GM18870 (cell line): Measurements from ENCODE around the gene BOLA3.
"Not testable (repeated sequence)": the region's sequence is repeated elsewhere in the genome, so short reads cannot be mapped to it uniquely, and the experiment has no call there.

Experiments used
- ATAC-seq: cut with Tn5 transposase; IDR thresholded peaks from one replicate; pipeline ENCODE4 v1.9.1; 2021; ENCODE audit warnings: moderate library complexity; ENCODE audit not compliant: unreplicated experiment

The BOLA3 gene

DNA sequence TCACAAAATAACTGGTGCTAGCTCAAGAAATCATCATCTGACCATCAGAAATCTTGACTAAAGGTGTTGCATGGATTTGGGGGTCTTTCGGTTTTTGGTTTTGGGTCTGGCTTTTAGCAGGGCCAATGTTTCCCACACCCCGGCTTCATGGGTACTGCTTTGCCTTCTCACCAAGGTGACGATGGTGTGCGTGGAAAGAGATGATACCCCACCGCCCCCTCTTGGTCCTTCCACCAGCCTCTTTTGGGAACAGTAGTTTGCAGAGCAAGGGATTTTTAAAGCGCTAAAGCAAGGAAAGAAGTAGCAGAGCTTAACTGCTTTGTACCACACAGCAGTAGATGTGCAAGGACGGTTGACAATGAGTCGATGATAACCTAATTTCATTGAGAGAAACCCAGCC lies 42.3 kb downstream of the BOLA3 start:
- ATAC-seq, result no peak

DNA sequence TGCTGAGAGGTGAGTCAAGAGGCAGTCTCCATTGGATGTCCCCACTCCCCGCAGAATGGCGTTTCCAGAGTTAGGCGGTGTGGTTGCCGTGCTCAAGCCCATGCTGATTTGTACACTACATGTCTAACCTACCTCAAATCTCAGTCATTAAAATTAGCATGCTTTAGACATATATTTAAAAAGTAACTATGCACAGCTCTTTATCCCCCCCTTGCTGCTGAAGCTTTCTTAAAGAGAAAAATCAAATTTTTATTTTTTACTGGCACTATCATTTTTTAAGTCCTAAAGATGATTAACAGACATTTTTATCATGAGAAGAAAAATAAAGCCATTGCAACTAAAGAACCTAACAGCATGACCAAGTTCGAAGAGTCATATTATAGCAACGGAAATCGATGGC lies 42.9 kb downstream of the BOLA3 start:
- ATAC-seq, result no peak

DNA sequence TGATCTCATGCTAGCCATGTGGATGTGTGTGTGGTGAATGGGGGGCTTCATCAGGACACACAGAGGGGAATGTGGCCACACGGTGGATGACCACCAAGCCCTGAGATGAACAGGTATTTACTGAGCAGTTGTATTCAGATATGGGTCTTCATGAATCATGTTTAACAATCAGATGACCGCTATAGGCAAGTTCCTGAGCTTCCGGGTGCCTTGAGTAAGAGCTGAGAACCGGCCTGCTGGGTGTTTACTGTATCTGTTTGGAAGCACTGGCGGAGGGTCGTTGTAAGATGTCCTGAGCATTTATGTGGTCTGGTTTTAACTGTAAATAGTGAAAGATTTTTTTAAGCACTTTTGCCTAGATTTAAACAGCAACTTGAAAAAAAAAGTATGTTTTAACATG lies 43.9 kb downstream of the BOLA3 start:
- ATAC-seq, result no peak

DNA sequence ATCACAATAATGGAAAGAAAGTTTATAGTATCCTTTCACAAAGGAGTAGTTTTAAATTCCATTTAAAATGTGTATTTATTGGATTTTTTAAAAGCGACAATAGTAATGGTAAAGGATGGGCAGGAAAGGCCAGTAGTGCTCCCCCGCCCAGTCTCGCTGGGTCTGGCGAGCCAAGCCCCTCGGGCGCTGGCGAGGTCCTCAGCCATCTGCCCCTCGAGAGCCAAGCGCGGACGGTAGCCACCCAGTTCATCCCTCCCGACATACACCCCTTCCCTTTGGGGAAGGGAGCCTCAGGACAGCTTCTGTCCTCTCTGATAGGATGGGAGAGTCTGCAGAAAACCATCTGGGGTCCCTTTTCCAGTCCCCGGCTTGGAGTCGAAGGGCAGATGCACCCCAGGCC lies 45.2 kb downstream of the BOLA3 start:
- ATAC-seq, result no peak

DNA sequence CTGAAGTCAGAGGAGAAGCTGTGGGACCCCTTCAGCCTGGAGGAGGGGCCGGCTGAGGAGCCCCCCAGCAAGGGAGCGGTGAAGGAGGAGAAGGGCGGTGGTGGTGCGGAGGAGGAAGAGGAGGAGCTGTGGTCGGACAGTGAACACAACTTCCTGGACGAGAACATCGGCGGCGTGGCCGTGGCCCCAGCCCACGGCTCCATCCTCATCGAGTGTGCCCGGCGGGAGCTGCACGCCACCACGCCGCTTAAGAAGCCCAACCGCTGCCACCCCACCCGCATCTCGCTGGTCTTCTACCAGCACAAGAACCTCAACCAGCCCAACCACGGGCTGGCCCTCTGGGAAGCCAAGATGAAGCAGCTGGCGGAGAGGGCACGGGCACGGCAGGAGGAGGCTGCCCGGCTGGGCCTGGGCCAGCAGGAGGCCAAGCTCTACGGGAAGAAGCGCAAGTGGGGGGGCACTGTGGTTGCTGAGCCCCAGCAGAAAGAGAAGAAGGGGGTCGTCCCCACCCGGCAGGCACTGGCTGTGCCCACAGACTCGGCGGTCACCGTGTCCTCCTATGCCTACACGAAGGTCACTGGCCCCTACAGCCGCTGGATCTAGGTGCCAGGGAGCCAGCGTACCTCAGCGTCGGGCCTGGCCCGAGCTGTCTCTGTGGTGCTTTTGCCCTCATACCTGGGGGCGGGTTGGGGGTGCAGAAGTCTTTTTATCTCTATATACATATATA lies 46.0 kb downstream of the BOLA3 start:
- no peak for ATAC-seq

DNA sequence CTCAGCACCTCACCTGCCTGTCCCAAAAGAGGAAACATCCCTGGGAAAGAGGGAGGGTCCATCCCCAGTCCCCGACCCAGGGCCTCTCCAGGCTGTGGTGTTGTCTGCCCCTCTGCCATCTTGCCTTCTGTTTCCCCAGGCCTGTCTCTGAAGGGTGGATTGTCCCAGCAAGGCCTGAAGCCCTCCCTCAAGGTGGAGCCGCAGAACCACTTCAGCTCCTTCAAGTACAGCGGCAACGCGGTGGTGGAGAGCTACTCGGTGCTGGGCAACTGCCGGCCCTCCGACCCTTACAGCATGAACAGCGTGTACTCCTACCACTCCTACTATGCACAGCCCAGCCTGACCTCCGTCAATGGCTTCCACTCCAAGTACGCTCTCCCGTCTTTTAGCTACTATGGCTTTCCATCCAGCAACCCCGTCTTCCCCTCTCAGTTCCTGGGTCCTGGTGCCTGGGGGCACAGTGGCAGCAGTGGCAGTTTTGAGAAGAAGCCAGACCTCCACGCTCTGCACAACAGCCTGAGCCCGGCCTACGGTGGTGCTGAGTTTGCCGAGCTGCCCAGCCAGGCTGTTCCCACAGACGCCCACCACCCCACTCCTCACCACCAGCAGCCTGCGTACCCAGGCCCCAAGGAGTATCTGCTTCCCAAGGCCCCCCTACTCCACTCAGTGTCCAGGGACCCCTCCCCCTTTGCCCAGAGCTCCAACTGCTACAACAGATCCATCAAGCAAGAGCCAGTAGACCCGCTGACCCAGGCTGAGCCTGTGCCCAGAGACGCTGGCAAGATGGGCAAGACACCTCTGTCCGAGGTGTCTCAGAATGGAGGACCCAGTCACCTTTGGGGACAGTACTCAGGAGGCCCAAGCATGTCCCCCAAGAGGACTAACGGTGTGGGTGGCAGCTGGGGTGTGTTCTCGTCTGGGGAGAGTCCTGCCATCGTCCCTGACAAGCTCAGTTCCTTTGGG lies 47.2 kb downstream of the BOLA3 start:
- no peak for ATAC-seq

DNA sequence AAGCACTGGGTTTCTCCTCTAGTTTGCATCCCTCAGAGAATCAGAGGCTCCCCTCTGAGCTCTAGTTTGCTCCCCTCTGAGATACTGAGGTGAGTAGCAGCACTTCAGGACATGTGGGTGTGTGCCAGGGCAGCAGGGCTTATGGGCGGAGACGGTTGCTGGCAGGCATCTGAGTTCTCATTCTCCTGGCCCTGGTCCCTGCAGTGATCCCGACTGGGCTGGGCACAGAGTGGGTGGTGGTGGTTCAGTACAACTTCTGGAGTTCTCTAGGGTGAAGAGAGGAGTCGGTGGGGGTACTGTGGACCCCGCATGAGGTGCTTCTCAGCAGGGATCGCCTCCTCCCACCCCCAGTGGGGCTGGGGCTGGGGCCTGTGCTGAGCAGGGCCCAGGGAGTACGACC lies 47.9 kb downstream of the BOLA3 start:
- ATAC-seq, result no peak

DNA sequence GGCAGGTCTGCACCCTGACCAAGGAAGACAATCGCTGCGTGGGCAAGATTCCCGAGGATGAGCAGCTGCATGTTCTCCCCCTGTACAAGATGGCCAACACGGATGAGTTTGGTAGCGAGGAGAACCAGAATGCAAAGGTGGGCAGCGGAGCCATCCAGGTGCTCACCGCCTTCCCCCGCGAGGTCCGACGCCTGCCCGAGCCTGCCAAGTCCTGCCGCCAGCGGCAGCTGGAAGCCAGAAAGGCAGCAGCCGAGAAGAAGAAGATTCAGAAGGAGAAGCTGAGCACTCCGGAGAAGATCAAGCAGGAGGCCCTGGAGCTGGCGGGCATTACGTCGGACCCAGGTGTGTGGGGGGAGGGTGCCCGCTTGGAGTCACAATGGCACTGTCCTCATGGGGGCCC lies 48.4 kb downstream of the BOLA3 start:
- ATAC-seq, result no peak

DNA sequence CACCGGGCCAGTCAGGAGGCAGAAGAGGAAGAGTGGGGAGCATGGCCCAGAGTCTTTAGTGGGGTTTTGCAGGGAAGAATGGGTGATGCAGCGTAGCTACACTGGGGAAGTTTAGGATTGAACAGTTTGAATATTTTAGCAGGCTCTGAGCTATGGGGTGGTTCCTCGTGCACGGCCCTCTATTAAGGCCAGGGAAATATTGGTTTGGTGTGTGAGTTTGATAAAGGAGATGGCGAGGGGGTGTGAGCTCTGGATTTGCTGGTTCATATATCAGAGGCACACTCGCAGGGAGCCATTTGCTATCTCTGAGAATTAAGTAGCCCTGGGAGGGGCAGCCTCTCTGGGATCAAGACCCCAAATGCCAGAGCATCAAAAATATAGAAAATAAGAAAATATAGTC lies 50.1 kb downstream of the BOLA3 start:
- ATAC-seq, result no peak

DNA sequence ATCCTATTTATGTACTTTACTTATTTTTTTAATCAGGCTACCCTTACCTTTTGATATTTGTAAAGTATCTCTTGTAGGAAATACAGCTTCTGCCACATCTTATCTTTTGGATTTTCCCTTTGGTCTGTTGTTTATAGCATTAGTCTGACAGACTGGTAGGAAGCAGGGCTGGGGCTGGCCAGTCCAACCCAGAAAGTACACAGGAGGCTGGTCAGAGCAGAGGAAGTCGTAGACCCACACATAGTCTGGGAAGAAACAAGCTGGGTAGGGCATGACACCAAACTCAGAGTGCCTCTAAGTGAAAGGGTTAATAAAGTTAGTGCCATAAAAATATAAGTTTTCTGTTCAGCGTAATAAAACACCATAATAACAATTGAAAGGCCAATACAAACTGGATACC lies 51.7 kb downstream of the BOLA3 start:
- ATAC-seq, result no peak

DNA sequence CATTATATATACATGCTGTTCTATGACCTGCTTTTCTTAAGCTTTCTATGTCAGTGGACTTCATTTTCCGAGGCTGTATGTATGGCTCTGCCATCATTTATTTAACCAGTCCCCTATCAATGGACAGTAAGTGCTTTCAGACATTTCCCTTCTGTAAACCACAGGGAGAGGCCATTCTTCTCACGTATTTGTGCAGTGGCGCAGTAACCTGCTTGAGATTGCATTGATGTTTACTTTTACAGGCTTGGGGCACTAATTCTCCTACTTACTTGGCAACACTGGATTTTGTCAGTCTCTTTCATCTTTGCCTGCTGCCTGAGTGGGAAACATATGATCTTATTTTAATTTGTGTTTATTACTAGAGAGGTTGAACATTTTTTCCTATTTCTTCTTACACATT lies 52.1 kb downstream of the BOLA3 start:
- ATAC-seq, result no peak

DNA sequence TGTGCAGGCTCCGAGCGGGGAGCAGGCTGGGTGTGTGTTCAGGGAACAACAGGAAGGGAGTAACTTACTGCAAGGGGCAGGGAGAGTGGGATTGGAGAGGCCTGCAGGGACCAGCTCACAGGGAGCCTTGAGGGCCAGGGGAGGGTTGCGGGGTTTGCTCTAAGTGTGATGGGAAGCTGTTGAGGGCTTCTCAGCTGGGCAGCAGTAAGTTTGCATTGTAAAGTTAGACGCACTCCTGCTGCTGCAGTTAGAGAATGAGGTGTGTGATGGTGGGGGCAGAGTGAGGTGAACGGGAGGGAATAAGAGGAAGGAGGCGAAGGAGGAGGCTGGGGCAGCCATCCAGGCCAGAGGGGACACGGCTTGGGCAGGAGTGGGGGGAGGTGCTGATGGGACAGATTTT lies 53.4 kb downstream of the BOLA3 start:
- no peak for ATAC-seq

DNA sequence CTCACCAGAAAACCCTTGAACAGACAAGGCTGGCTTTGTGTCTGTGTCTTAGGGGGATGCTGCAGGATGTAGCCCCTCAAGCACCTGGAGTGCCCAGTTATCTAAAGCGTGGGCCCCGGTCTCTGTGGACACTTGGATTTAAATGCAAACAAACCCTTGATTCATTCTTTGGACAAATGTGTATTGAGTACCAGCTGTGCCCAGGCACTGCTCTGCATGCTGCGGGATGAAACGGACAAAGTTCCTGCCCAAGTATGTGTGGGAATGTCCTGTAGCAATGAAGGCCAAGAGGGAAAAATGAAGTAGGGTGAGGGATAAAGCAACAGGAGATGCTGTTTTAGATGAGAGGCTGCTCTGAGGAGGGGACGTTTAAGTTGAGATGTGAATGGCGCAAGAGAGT lies 53.9 kb downstream of the BOLA3 start:
- no peak for ATAC-seq

DNA sequence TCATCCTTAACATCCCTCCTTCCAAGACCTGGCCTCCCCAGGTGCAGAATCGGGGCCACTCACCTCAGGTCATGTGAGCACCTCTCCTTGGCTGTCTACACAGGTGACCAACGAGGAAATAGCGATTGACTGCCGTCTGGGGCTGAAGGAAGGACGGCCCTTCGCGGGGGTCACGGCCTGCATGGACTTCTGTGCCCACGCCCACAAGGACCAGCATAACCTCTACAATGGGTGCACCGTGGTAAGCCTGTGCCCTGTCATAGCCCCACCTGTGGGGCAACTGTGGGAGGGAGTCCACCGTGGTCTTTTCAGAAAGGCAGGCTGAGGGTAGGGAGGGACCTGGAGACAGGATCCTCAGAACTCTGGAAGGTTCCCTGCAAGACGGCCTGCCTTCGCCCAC lies 54.3 kb downstream of the BOLA3 start:
- no peak for ATAC-seq

DNA sequence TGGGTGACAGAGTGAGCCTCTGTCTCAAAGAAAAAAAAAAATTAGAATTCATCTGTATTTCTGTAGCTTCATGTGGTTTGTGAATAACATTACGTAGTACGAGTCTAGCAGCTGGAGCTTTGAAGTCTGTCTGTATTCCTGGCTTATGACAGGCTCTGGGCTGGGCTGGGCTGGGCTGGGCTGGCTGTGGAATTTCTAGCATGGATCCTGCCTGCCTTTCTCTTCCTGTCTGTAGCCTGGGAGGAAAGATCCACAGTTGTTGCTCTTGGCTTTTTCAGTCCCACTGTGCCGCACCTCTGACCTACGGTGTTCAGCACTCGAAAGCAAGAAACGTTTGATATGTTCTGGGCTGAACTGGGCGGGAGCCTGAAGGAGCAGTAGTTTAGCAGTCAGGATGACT lies 55.4 kb downstream of the BOLA3 start:
- ATAC-seq, result no peak

DNA sequence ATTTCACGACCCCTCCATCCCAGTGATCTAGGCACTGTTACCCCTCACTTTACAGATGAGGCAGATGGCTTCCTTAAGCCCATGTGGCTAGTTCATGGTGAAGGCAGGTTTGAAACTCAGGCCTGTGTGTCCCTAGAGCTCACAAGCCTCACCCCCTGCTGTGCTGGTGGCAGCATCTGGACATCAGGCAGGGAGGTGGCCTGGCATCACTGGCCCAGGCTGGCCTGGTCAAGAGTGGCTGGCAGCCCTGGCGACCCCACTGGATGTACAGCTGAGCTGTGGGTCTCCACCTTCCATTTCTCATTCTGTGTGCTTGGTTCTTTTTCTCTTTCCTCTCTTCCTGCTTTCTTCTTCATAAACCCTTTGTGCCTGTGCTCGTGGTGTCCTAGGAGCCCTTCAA lies 56.3 kb downstream of the BOLA3 start:
- no peak for ATAC-seq

DNA sequence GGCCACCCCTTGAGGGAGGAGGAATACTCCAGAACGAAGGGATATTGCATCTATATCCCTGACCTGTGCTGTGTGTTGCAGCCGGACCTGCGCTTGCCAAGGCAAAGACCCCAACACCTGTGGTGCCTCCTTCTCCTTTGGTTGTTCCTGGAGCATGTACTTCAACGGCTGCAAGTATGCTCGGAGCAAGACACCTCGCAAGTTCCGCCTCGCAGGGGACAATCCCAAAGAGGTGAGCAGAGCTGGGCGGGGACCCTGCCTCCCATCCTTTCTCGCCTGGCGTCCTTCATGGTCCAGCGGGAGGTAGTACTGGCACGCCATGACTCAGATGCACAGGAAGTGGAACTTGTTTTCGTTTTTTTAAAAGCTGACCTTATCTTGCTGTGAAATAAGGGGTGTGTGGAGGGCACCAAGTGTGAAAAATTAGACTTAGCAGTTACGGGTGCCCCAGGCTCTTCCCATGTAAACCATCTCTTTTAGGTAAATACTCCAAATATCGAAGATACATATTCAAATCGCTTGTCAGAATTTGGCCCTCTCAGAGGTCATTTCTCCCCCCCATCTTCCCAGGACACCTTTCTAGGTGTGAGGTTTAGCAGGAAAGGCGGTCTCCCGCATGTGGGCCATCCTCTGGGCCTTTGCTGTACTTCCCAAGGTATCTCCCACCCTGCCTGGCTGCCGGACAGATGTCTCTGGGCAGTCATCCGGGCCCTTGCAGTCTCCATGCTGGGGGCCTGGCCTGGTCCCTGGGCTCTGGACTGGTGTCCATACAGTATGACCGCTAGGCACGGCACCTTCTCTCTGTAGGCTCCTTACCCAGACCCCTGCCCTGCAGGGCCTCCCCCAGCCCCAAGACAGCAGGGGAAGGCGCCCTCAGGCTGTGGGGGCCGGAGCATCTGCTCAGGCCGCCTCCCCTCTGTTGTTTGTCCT lies 57.6 kb downstream of the BOLA3 start:
- ATAC-seq, result no peak

DNA sequence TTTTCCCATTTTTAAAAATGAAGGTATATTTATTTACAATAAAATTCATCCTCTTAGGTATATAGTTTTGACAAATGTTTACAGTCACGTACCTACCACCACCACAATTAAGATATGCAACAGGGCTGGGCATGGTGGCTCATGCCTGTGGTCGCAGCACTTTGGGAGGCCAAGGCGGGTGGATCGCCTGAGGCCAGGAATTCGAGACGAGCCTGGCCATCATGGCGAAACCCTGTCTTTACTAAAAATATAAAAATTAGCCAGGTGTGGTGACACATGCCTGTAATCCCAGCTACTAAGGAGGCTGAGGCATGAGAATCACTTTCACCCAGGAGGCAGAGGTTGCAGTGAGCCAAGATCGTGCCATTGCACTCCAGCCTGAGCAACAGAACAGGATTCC lies 59.0 kb downstream of the BOLA3 start:
- not testable (repeated sequence) for ATAC-seq

DNA sequence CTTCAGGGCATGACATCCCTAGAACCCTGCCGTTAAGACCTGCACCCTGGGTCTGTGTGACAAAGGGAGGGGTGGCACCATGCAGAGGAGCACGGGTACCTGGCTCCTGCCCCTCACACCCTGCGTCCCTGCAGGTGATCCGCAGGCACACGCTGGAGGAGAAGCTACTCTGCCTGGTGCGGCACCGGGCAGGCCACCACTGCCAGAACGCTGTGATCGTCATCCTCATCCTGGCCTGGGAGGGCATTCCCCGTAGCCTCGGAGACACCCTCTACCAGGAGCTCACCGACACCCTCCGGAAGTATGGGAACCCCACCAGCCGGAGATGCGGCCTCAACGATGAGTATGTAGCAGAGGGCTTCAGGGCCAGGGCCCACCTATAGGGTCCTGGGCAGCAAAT lies 60.0 kb downstream of the BOLA3 start:
- ATAC-seq, result no peak

DNA sequence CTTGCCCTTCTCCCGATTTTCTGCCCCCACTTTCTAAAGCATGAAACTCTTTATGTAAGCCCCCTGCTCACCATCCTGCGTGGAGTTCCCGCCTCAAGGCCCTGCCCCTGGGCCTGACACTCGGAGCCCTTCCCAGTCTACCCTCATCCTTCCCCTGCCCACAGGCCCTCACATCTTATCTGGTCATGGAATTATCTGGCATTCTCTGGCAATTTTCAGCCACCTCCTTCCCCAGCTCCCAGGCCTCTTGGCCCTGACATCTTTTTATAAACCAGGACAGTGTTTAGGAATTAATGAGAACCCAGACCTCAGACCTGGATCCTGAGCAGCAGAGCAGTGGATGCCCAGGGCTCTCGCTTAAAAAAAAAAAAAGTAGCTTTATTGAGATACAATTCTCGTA lies 61.7 kb downstream of the BOLA3 start:
- no peak for ATAC-seq
